HEK293T (cell line): Measurements from ENCODE around the gene ACBD5.

Experiments used
- FOXA1 ChIP-seq: fragments of 450-650 bp; IDR thresholded peaks from 2 replicates; pipeline ENCODE4 v1.6.1; 2016; ENCODE audit warnings: mild to moderate bottlenecking
- FOXK2 ChIP-seq: fragments of 450-650 bp; IDR thresholded peaks from 2 replicates; pipeline ENCODE4 v1.6.1; 2016; ENCODE audit warnings: mild to moderate bottlenecking
- SP1 ChIP-seq: fragments of 450-650 bp; IDR thresholded peaks from 2 replicates; pipeline ENCODE4 v1.6.1; 2017
- SUZ12 ChIP-seq: fragments of 450-650 bp; IDR thresholded peaks from 2 replicates; pipeline ENCODE4 v1.6.1; 2016; ENCODE audit warnings: mild to moderate bottlenecking

DNA sequence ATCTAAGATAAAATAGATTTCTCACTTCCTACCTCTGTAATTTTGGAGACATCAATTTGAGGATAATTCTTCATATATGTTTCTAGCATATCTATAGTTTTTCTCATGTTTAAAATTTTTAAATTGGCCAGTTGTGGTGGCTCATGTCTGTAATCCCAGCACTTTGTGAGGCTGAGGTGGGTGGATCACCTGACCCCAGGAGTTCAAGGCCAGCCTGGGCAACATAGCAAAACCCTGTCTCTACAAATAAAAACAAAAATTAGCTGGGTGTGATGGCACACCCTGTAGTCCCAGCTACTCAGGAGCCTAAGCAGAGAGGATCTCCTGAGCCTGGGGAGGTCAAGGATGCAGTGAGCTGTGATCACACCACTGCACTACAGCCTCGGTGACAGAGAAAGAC lies 4.9 kb downstream of the ACBD5 start:
- TF ChIP-seq SUZ12 (no peak), FOXK2 (no peak), SP1 (no peak), FOXA1 (no peak)
